Left lung (tissue), 10 donors: Measurements from ENCODE around the gene DAB2IP. TPM values are rescaled to one million over a fixed set of nuclear protein-coding genes. Genes with fewer than 3 reads are reported as not detected.

Source experiments
- ATAC-seq: fragments of 200-7000 bp; cut with Tn5 transposase; one replicate; pipeline ENCODE4 v1.9.1; 2020; ENCODE audit warnings: moderate library complexity
- DNase-seq, 4 donors: peaks; one replicate each; pipeline ENCODE4 v3.0.0-alpha.2; 2013 to 2020
- H3K27ac ChIP-seq, 2 donors: fragments of 200-600 bp; sonication (generic) in 1 of 2; one replicate each; pipeline versions ENCODE4 v1.5.0 to v1.8.0; 2020 to 2021
- H3K27me3 ChIP-seq, 2 donors: fragments of 200-600 bp; sonication (generic) in 1 of 2; one replicate each; pipeline versions ENCODE4 v1.5.0 to v1.8.0; 2020 to 2021
- H3K36me3 ChIP-seq, 2 donors: fragments of 200-600 bp; sonication (generic) in 1 of 2; one replicate each; pipeline versions ENCODE4 v1.5.0 to v1.8.0; 2020 to 2021
- H3K4me1 ChIP-seq, 2 donors: fragments of 200-600 bp; one replicate each; pipeline ENCODE4 v1.8.0; 2021
- H3K4me3 ChIP-seq, 2 donors: fragments of 200-600 bp; sonication (generic) in 1 of 2; one replicate each; pipeline versions ENCODE4 v1.5.0 to v1.8.0; 2020 to 2021; ENCODE audit warnings: mild to moderate bottlenecking in 1 of 2
- H3K9me3 ChIP-seq, 2 donors: fragments of 200-600 bp; sonication (generic) in 1 of 2; one replicate each; pipeline versions ENCODE4 v1.5.0 to v1.8.0; 2020 to 2021
- intact Hi-C, 2 donors: fragments of 100-400 bp; cut with DNase I; formaldehyde crosslinking; loops; one replicate each; pipeline versions ENCODE4 v1.11.2 to v1.14.2; 2022
- polyA plus RNA-seq, 6 donors: library from polyadenylated mRNA; unstranded; fragments of 120-200 nt; gene quantifications; one replicate each; pipeline ENCODE4 v1.2.1, GENCODE V29; 2013; ENCODE audit not compliant: insufficient read length in 6 of 6
- total RNA-seq, 2 donors: library from RNA; stranded (reverse); fragmentation: NEBNext Ultra II Directional; extraction: Animal tissue kit (Norgen Biotek cat#: 25700); gene quantifications; one replicate each; pipeline ENCODE4 v1.2.1, GENCODE V29; 2021
- TF ChIP-seq, protein P1 (sequence below), 2 donors: fragments of 200-600 bp; sonication (generic) in 1 of 2; IDR thresholded peaks; one replicate each; pipeline versions ENCODE4 v1.5.0 to v1.8.0; 2021; ENCODE audit warnings: antibody characterized with exemption in 2 of 2
- donor health status: DM: no; HTN: yes; CAD: no.
- donor health status: DM: no; HTN: no; CAD: no.

Gene DAB2IP
- total and polyA plus RNA-seq, 8 donors, result 25.0 to 53.4 (median 34.6) TPM

DNA sequence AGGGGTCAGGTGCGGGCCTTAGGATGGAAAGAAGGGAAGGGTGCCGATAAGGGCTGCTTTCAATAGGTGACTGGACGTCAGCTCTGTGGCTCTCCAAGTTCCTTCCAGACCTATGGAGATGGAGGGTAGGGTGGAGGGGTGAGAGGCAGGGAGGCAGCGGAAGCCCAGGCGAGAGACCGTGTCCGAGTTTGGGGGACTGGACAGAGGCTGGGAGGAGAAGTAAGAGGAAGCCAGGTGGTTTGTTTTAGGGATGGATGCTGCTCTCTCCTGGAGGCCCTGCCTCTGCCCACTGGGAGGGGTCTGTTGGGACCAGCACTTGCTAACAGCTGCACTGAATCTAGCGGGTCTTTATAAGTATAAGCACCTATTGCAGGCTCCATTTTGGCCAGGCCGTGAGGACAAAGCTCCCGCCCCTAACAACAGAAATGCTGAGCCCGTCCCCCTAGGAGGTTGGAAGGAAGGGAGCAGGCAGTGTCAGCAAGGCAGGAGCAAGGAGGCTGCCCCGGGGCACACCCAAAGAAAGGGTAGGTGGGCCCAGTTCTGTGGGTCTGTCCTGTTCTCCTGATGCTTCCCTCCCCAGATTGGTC lies 167.5 kb downstream of the DAB2IP start:
- DNase-seq (no peak), ATAC-seq (no peak)
- Histone ChIP-seq H3K27ac (no peak overlapping the region), H3K36me3 (no peaks in the 10 kb centered on the region), H3K4me1 (no peaks in the 10 kb centered on the region), H3K27me3 (no peaks in the 10 kb centered on the region), H3K4me3 (no peak overlapping the region), H3K9me3 (no peaks in the 10 kb centered on the region)
- intact Hi-C loops, result no loop called here
- TF ChIP-seq, protein P1, sequence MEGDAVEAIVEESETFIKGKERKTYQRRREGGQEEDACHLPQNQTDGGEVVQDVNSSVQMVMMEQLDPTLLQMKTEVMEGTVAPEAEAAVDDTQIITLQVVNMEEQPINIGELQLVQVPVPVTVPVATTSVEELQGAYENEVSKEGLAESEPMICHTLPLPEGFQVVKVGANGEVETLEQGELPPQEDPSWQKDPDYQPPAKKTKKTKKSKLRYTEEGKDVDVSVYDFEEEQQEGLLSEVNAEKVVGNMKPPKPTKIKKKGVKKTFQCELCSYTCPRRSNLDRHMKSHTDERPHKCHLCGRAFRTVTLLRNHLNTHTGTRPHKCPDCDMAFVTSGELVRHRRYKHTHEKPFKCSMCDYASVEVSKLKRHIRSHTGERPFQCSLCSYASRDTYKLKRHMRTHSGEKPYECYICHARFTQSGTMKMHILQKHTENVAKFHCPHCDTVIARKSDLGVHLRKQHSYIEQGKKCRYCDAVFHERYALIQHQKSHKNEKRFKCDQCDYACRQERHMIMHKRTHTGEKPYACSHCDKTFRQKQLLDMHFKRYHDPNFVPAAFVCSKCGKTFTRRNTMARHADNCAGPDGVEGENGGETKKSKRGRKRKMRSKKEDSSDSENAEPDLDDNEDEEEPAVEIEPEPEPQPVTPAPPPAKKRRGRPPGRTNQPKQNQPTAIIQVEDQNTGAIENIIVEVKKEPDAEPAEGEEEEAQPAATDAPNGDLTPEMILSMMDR (IDR thresholded peaks at IDR 0.05), result no peak

DNA sequence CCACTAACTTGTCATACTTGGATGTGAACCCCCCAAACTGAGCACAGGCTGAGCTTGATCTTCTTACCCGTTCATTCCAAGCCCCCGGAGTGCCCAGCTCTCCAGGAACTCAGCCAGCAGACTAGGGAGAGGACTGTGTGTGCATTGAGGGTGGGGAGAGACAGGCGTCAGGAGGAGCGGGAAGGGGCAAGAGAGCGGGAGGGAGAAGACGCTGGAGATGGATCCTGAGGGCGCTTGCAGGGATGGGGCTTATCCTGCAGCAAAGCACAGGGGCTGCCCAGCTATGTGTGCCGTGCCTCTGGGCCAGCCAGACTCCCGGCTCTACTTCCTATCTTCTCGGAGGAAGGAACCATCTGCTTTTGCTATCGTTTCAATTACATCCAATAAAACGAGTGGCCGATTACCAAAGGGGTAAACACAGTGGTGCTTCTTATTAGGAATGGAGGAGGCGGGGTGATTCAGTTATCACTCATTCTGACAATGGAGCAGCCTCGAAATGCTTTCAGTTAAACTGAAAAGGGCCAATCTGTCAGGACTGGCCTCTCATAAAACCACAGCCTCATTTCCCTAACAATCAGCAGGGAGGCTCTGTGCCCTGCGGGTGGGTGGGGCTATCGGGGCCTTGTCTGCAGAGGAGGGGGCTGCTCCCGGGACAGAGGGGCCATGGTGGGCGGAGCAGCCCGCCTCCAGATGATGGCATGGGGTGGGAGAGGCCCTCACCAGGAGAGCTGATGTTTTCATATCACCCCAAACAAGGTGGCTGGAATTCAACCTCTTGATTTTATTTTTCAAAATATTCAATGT lies 168.2 kb downstream of the DAB2IP start:
- TF ChIP-seq, protein P1 (IDR thresholded peaks at IDR 0.05), result no peak
- no peaks in the 10 kb centered on the region for H3K4me1 ChIP-seq
- no peak overlapping the region for H3K27ac ChIP-seq
- no peak for ATAC-seq
- H3K9me3 ChIP-seq, result no peaks in the 10 kb centered on the region
- H3K4me3 ChIP-seq, result no peak overlapping the region
- intact Hi-C loops, result no loop called here
- no peaks in the 10 kb centered on the region for H3K36me3 ChIP-seq
- DNase-seq, result peak in 2 of 4 donors; percentile 21 to 27
- H3K27me3 ChIP-seq, result no peaks in the 10 kb centered on the region

DNA sequence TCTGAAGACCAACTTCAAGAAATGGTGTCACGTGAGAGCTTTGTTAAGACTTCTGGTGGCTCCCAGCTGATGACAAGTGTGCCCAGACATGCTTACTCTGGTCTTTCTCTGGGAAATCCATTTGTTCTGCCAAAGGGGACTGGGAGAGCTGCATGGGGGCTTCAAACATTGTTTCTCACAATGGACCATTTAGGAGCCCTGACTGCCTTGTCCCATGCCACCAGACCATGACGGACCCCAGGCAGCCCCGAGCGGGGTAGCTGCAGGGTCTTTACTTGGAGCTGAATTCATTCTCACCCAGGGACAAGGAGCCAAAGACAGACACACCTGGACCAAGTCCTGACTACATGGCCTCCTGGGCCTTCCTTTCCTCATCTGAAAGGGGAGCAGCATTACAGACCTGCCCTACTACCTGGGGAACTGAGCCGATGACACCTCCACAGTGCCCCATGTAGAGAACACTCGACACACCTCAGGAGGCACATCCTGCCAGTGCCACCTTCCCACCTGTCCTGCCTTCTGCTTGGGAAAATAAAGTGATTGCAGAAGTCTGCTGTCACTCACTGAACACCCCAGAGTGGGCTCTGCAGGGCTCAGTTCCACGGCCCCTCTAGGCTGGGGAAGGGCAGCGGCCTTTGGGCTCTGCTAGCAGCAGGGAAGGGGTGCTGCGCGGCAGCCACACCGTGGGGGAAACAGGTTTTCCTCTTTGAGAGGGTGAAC lies 169.0 kb downstream of the DAB2IP start:
- no peaks in the 10 kb centered on the region for H3K9me3 ChIP-seq
- H3K4me3 ChIP-seq, result no peak overlapping the region
- no peak overlapping the region for H3K27ac ChIP-seq
- no peaks in the 10 kb centered on the region for H3K36me3 ChIP-seq
- intact Hi-C loops, result no loop called here
- H3K4me1 ChIP-seq, result no peaks in the 10 kb centered on the region
- TF ChIP-seq, protein P1 (IDR thresholded peaks at IDR 0.05), result no peak
- H3K27me3 ChIP-seq, result no peaks in the 10 kb centered on the region
- DNase-seq, result no peak
- no peak for ATAC-seq

DNA sequence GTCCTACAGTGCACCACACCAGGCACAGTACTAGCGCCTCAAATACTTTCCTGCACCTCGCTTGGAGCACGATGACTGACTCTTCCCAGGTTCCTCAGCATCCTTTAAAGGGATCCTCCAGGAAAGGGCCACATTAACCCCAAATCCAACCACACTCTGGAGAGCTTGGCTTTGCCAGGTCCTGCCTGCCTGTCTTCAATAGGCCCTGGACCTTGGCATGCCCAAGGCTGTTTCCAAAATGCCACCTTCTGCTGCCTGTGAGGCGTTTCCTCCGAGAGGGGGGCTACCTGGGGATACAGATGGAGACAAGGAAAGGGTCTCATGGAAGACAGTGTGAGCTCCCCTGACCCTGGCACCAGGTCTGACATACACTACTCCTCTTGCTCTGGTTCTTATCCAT lies 169.9 kb downstream of the DAB2IP start:
- DNase-seq, result no peak
- intact Hi-C loops, result no loop called here

More for the DNA sequence above, 169.9 kb downstream of the DAB2IP start:
- Histone ChIP-seq H3K9me3 (no peaks in the 10 kb centered on the region), H3K27me3 (no peaks in the 10 kb centered on the region), H3K27ac (no peak overlapping the region), H3K4me1 (no peaks in the 10 kb centered on the region), H3K4me3 (no peak overlapping the region), H3K36me3 (no peaks in the 10 kb centered on the region)
- TF ChIP-seq, protein P1 (IDR thresholded peaks at IDR 0.05), result no peak
- ATAC-seq, result no peak
